Endothelial cell of umbilical vein (primary cell): Measurements from ENCODE around the gene ZNF174. TPM values are rescaled to one million over a fixed set of nuclear protein-coding genes. Genes with fewer than 3 reads are reported as not detected.

ENCODE experiments used
- BruUV-seq: library from RNA; stranded (reverse); fragments of 400-500 nt; replicated peaks from 2 replicates; lab custom pipeline; 2021; lab: Mats Ljungman, UMichigan
- CTCF ChIA-PET: fragments of 300-600, 350-600 bp; sonication (Branson Sonifier 250); formaldehyde crosslinking; loops from one replicate; lab custom pipeline; 2021; ENCODE audit warnings: antibody characterized with exemption, inconsistent platforms; lab: Charles Lee
- POLR2A ChIA-PET: fragments of 300-600, 350-600 bp; sonication (Branson Sonifier 250); formaldehyde crosslinking; loops from one replicate; lab custom pipeline; 2021; ENCODE audit warnings: antibody characterized with exemption, inconsistent platforms; lab: Charles Lee
- DNase-seq: peaks from one replicate; pipeline ENCODE4 v3.0.0-alpha.2; 2011; ENCODE audit warnings: low read depth, low spot score
- FAIRE-seq: peaks from 2 replicates; lab custom pipeline; 2011; peaks lifted over from hg19 to GRCh38; lab: Jason Lieb, UNC
- H2AFZ ChIP-seq: 2 replicates; pipeline ENCODE4 v1.6.0; 2012; ENCODE audit warnings: low read depth, low read length, control low read depth, inconsistent platforms
- H3K27ac ChIP-seq: 2 replicates; pipeline ENCODE4 v1.5.1; 2011; ENCODE audit warnings: low read depth, mild to moderate bottlenecking, control low read depth, low read length, moderate library complexity; ENCODE audit not compliant: insufficient read depth
- H3K27me3 ChIP-seq, 2 experiments: 2 replicates each; pipeline versions ENCODE4 v1.6.0 to v1.6.1; 2011; ENCODE audit warnings: low read length in 2 of 2, mixed read lengths in 1 of 2; ENCODE audit not compliant: control insufficient read depth in 2 of 2, insufficient read depth in 2 of 2
- H3K36me3 ChIP-seq, 2 experiments: 2 replicates in 1 of 2; 3 replicates in 1 of 2; pipeline ENCODE4 v1.5.1; 2011; ENCODE audit warnings: low read length in 2 of 2, mild to moderate bottlenecking in 1 of 2, moderate library complexity in 1 of 2; ENCODE audit not compliant: control insufficient read depth in 2 of 2, insufficient read depth in 2 of 2; ENCODE audit errors: extremely low read depth in 1 of 2
- H3K4me1 ChIP-seq: 3 replicates; pipeline ENCODE4 v1.5.1; 2011; ENCODE audit warnings: mild to moderate bottlenecking, low read length; ENCODE audit not compliant: control insufficient read depth, insufficient read depth; ENCODE audit errors: extremely low read depth
- H3K4me2 ChIP-seq: 2 replicates; pipeline ENCODE4 v1.6.1; 2011; ENCODE audit warnings: low read length, control low read depth, mixed read lengths; ENCODE audit not compliant: insufficient read depth
- H3K4me3 ChIP-seq, 3 experiments: fragments of 200-600 bp in 1 of 3; sonication (generic), shearing (Covaris generic) in 1 of 3; replicated peaks in 1 of 3; 2 replicates each; pipeline ENCODE4 v1.5.1; 2011 to 2016; ENCODE audit warnings: control low read depth in 3 of 3, low read length in 3 of 3, mild to moderate bottlenecking in 2 of 3, inconsistent platforms in 1 of 3, low read depth in 1 of 3, moderate library complexity in 1 of 3; ENCODE audit not compliant: insufficient read depth in 1 of 3
- H3K79me2 ChIP-seq: 2 replicates; pipeline ENCODE4 v1.6.0; 2012; ENCODE audit warnings: low read length, inconsistent platforms; ENCODE audit not compliant: control insufficient read depth, insufficient read depth
- H3K9ac ChIP-seq: replicated peaks from 2 replicates; pipeline ENCODE3; 2011; ENCODE audit warnings: low read length, control low read depth; ENCODE audit not compliant: insufficient read depth; ENCODE audit errors: extremely low read depth
- H3K9me1 ChIP-seq: replicated peaks from 3 replicates; pipeline ENCODE4 v1.6.0; 2011; ENCODE audit warnings: mild to moderate bottlenecking, low read length; ENCODE audit not compliant: control insufficient read depth, insufficient read depth; ENCODE audit errors: extremely low read depth
- H3K9me3 ChIP-seq: replicated peaks from 2 replicates; pipeline ENCODE4 v1.5.1; 2012; ENCODE audit warnings: low read length, inconsistent platforms; ENCODE audit not compliant: control insufficient read depth, insufficient read depth
- H4K20me1 ChIP-seq: replicated peaks from 2 replicates; pipeline ENCODE3; 2011; ENCODE audit warnings: mild to moderate bottlenecking, low read length; ENCODE audit not compliant: control insufficient read depth, insufficient read depth; ENCODE audit errors: extremely low read depth
- CTCF ChIP-seq, 2 donors: IDR thresholded peaks; 1 replicate in 1 of 2; 2 replicates in 1 of 2; pipeline ENCODE4 v1.5.1; 2011; ENCODE audit warnings: low read length in 2 of 2, mild to moderate bottlenecking in 2 of 2, moderate library complexity in 2 of 2, control low read depth in 1 of 2, inconsistent platforms in 1 of 2, low read depth in 1 of 2; ENCODE audit not compliant: insufficient read depth in 1 of 2; ENCODE audit errors: extremely low read depth in 1 of 2
- EZH2 ChIP-seq: IDR thresholded peaks from 2 replicates; pipeline ENCODE4 v1.6.1; 2012; ENCODE audit warnings: borderline replicate concordance, low read depth, mild to moderate bottlenecking, moderate library complexity, low read length, inconsistent platforms; ENCODE audit not compliant: severe bottlenecking
- FOS ChIP-seq: IDR thresholded peaks from 2 replicates; pipeline ENCODE4 v1.6.1; 2011; ENCODE audit warnings: mild to moderate bottlenecking, low read length, moderate library complexity, borderline replicate concordance; ENCODE audit not compliant: insufficient read depth
- GATA2 ChIP-seq: IDR thresholded peaks from 2 replicates; pipeline ENCODE4 v1.7.0; 2011; ENCODE audit warnings: low read depth, mild to moderate bottlenecking, moderate library complexity, mixed read lengths, low read length; ENCODE audit not compliant: insufficient read length, insufficient read depth
- JUN ChIP-seq: IDR thresholded peaks from 2 replicates; pipeline ENCODE4 v1.6.1; 2011; ENCODE audit warnings: borderline replicate concordance, low read depth; ENCODE audit not compliant: insufficient read length, insufficient read depth
- MAX ChIP-seq: IDR thresholded peaks from 2 replicates; pipeline ENCODE4 v1.6.1; 2011; ENCODE audit not compliant: insufficient read depth, insufficient read length
- MYC ChIP-seq: IDR thresholded peaks from one replicate; pipeline ENCODE4 v1.6.1; 2011; ENCODE audit warnings: mild to moderate bottlenecking, low read depth, low read length
- POLR2A ChIP-seq: IDR thresholded peaks from 2 replicates; pipeline ENCODE4 v1.6.1; 2012; ENCODE audit warnings: low read depth, mild to moderate bottlenecking, control low read depth, low read length
- POLR2AphosphoS5 ChIP-seq: IDR thresholded peaks from 2 replicates; pipeline ENCODE4 v1.6.1; 2012; ENCODE audit warnings: low read depth, mild to moderate bottlenecking, control low read depth, low read length, moderate library complexity; ENCODE audit not compliant: insufficient read depth
- dilution Hi-C: fragments of 300-500 bp; cut with MboI; formaldehyde crosslinking; loops from one replicate; pipeline ENCODE4 v1.15.0; 2019; ENCODE audit warnings: low sequenced_read_pairs; ENCODE audit not compliant: extremely low pct_ligation_motif_present
- intact Hi-C: fragments of 100-400 bp; cut with micrococcal nuclease; formaldehyde crosslinking; loops from one replicate; pipeline ENCODE4 v1.10.0; 2022
- polyA plus RNA-seq, 4 experiments: library from polyadenylated mRNA; depleted of rRNA in 3 of 4; stranded (reverse) in 3 of 4; unstranded in 1 of 4; fragments of >200 nt; gene quantifications; 2 replicates each; pipeline versions ENCODE4 v1.2.1 to v1.2.3, GENCODE V29; 2011 to 2012; ENCODE audit warnings: missing spikeins in 1 of 4
- total RNA-seq: library from RNA; stranded (reverse); gene quantifications from 2 replicates; pipeline ENCODE4 v1.2.3, GENCODE V29; 2021

The ZNF174 gene
- total and polyA plus RNA-seq, 2 donors (not counting 3 experiments of a cell fraction or from before 2014, with no cell fraction given) = 7.1 to 9.1 TPM

GRCh38 chr16:3356118-3356517 lies 44.9 kb upstream of the ZNF174 start:
- H3K9me3 ChIP-seq = no peaks in the 10 kb centered on the region
- no peak overlapping the region for H2AFZ ChIP-seq
- no peak overlapping the region for H3K4me3 ChIP-seq
- H4K20me1 ChIP-seq = no peaks in the 10 kb centered on the region
- H3K36me3 ChIP-seq = no peaks in the 10 kb centered on the region
- H3K9ac ChIP-seq = no peak overlapping the region
- H3K79me2 ChIP-seq = no peaks in the 10 kb centered on the region
- FAIRE-seq (no peak), DNase-seq (no peak)
- intact Hi-C loops (no loop called here), dilution Hi-C loops (no loop called here)
- TF ChIP-seq GATA2 (no peak), POLR2A (no peak), JUN (no peak), POLR2AphosphoS5 (no peak), CTCF (IDR thresholded peaks at IDR 0.05; ENCODE audit: extremely low read depth in 1 of 2, insufficient read depth in 1 of 2, low read depth in 1 of 2, low read length in 2 of 2) (no peak), MYC (no peak), EZH2 (no peak), MAX (no peak), FOS (no peak)
- POLR2A ChIA-PET = no interaction called here
- no peak overlapping the region for H3K27ac ChIP-seq
- H3K27me3 ChIP-seq = peaks cover 4% of the 10 kb centered on the region in 2 experiments
- no peaks in the 10 kb centered on the region for H3K9me1 ChIP-seq
- no peak overlapping the region for H3K4me2 ChIP-seq
- H3K4me1 ChIP-seq = no peaks in the 10 kb centered on the region
- CTCF ChIA-PET = no interaction called here
- BruUV-seq = no TSS peak
